Smooth muscle cell (in vitro differentiated cells): Measurements from ENCODE around the gene MAN1C1. TPM values are rescaled to one million over a fixed set of nuclear protein-coding genes. Genes with fewer than 3 reads are reported as not detected.
A peak's percentile ranks its signal among the peaks of the same experiment; 100 is the strongest.

Source experiments
- DNase-seq: peaks from one replicate; lab custom pipeline; 2025; ENCODE audit not compliant: unreplicated experiment; lab: John Stamatoyannopoulos, UW
- H2AFZ ChIP-seq: fragments of 200-600 bp; sonication (generic); 2 replicates; pipeline ENCODE4 v1.6.0; 2016; ENCODE audit warnings: antibody characterized with exemption, low read depth, mild to moderate bottlenecking
- H3F3A ChIP-seq: fragments of 200-600 bp; sonication (generic); 2 replicates; pipeline ENCODE4 v1.6.0; 2017; ENCODE audit warnings: antibody characterized with exemption, low read depth
- H3K27ac ChIP-seq: fragments of 200-600 bp; sonication (generic); 2 replicates; pipeline ENCODE4 v1.5.1; 2016; ENCODE audit warnings: low read depth, mild to moderate bottlenecking
- H3K27me3 ChIP-seq: fragments of 200-600 bp; sonication (generic); 2 replicates; pipeline ENCODE4 v1.6.1; 2016; ENCODE audit warnings: low read depth, mild to moderate bottlenecking
- H3K36me3 ChIP-seq: fragments of 200-600 bp; sonication (generic); 2 replicates; pipeline ENCODE4 v1.5.1; 2016; ENCODE audit warnings: low read depth
- H3K4me1 ChIP-seq: fragments of 200-600 bp; sonication (generic); 2 replicates; pipeline ENCODE4 v1.5.1; 2016; ENCODE audit warnings: low read depth
- H3K4me2 ChIP-seq: fragments of 200-600 bp; sonication (generic); 2 replicates; pipeline ENCODE4 v1.6.0; 2016; ENCODE audit warnings: mild to moderate bottlenecking
- H3K4me3 ChIP-seq: fragments of 200-600 bp; sonication (generic); 2 replicates; pipeline ENCODE4 v1.5.1; 2016; ENCODE audit warnings: mild to moderate bottlenecking
- H3K79me2 ChIP-seq: fragments of 200-600 bp; sonication (generic); 2 replicates; pipeline ENCODE4 v1.6.0; 2016; ENCODE audit warnings: low read depth, mild to moderate bottlenecking
- H3K9ac ChIP-seq: fragments of 200-600 bp; sonication (generic); 2 replicates; pipeline ENCODE4 v1.6.0; 2016; ENCODE audit warnings: low read depth
- H3K9me3 ChIP-seq: fragments of 200-600 bp; sonication (generic); replicated peaks from 2 replicates; pipeline ENCODE4 v1.5.1; 2016; ENCODE audit warnings: low read depth
- H4K20me1 ChIP-seq: fragments of 200-600 bp; sonication (generic); 2 replicates; pipeline ENCODE4 v1.6.0; 2016; ENCODE audit warnings: low read depth
- WGBS: methylation state at CpG from one replicate; pipeline ENCODE4 v1.1.7; 2016; ENCODE audit warnings: low lambda C conversion rate; 5-methylcytosine and 5-hydroxymethylcytosine counted together
- polyA plus RNA-seq: library from polyadenylated mRNA; unstranded; fragments of >200 nt; fragmentation: Nextera tagmentation; extraction: Ambion mirVana; gene quantifications from 2 replicates; pipeline ENCODE4 v1.2.1, GENCODE V29; 2016
- total RNA-seq: library from RNA; depleted of rRNA; stranded (reverse); fragments of >200 nt; gene quantifications from 2 replicates; pipeline ENCODE4 v1.2.3, GENCODE V29; 2014
- TF ChIP-seq, protein P1 (sequence below): fragments of 200-600 bp; sonication (generic); IDR thresholded peaks from 2 replicates; pipeline ENCODE4 v1.5.1; 2017; ENCODE audit warnings: borderline replicate concordance, mild to moderate bottlenecking, antibody characterized with exemption; ENCODE audit not compliant: insufficient read depth, poor library complexity, severe bottlenecking

MAN1C1 gene
- total and polyA plus RNA-seq, 2 experiments from 2014 or later, result 4.4 to 10.5 TPM

DNA sequence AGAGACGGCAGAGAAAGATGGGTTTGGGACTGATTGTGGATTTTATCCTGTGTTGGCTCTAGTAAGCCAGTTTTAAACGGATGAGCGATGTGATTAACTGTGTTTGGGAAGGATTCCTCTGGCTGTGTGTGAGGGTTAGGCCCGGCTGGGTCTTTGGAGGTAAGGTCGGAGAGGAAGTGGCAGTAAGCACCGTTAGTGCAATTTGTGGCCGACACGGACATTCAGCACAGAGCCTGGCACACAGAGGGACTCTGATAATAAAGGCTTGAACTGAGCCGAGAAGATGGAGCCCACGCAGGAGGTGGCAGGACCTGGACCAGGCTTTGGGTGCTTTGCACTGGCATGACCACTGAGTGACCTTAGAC is 204.5 kb downstream of the MAN1C1 start:
- no peaks in the 10 kb centered on the region for H3K9me3 ChIP-seq
- peaks cover 13% of the 10 kb centered on the region for H3K4me1 ChIP-seq
- peaks cover 36% of the 10 kb centered on the region for H4K20me1 ChIP-seq
- H3K9ac ChIP-seq, result peak overlapping the region; percentile 90
- H3K79me2 ChIP-seq, result peaks cover 40% of the 10 kb centered on the region
- 59% methylated on average over 10 of the region's 10 CpGs for WGBS
- TF ChIP-seq, protein P1, sequence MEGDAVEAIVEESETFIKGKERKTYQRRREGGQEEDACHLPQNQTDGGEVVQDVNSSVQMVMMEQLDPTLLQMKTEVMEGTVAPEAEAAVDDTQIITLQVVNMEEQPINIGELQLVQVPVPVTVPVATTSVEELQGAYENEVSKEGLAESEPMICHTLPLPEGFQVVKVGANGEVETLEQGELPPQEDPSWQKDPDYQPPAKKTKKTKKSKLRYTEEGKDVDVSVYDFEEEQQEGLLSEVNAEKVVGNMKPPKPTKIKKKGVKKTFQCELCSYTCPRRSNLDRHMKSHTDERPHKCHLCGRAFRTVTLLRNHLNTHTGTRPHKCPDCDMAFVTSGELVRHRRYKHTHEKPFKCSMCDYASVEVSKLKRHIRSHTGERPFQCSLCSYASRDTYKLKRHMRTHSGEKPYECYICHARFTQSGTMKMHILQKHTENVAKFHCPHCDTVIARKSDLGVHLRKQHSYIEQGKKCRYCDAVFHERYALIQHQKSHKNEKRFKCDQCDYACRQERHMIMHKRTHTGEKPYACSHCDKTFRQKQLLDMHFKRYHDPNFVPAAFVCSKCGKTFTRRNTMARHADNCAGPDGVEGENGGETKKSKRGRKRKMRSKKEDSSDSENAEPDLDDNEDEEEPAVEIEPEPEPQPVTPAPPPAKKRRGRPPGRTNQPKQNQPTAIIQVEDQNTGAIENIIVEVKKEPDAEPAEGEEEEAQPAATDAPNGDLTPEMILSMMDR, result no peak
- no peak overlapping the region for H2AFZ ChIP-seq
- no peak overlapping the region for H3K27ac ChIP-seq
- no peak for DNase-seq
- H3K27me3 ChIP-seq, result no peaks in the 10 kb centered on the region
- no peaks in the 10 kb centered on the region for H3K36me3 ChIP-seq
- H3K4me3 ChIP-seq, result peak overlapping the region; percentile 87
- H3F3A ChIP-seq, result peaks cover 17% of the 10 kb centered on the region
- peak overlapping the region; percentile 94 for H3K4me2 ChIP-seq

DNA sequence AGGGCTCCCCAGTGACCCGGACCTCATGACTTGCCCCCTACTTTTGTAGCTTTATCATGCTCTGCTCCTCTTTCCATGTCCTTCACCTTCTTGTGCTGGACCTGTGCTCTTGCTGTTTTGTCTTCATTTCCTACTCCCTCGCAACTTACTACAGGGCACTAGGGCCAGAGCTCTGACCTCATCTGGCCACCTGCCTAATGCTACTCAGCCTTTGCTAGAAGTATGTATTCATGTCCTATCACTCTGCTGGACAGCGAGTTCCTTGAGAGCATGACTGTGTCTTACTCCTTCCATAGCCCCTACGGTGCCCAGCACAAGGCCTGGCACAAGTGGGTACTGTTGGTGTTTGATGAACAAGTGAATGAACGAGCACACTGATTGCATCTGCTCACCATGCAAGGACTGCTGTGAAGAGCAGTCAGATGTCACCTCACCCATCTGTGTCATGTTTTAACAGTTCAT is 205.1 kb downstream of the MAN1C1 start:
- WGBS, result 97% methylated on average over 5 of the region's 5 CpGs
- peaks cover 17% of the 10 kb centered on the region for H3F3A ChIP-seq
- H3K27me3 ChIP-seq, result no peaks in the 10 kb centered on the region
- no peak overlapping the region for H2AFZ ChIP-seq
- peaks cover 13% of the 10 kb centered on the region for H3K4me1 ChIP-seq
- peaks cover 36% of the 10 kb centered on the region for H4K20me1 ChIP-seq
- no peak overlapping the region for H3K9ac ChIP-seq
- H3K9me3 ChIP-seq, result no peaks in the 10 kb centered on the region
- peaks cover 40% of the 10 kb centered on the region for H3K79me2 ChIP-seq
- no peak for DNase-seq
- no peak overlapping the region for H3K4me3 ChIP-seq
- TF ChIP-seq, protein P1, result no peak
- H3K36me3 ChIP-seq, result no peaks in the 10 kb centered on the region
- H3K4me2 ChIP-seq, result peak overlapping the region; percentile 94
- H3K27ac ChIP-seq, result no peak overlapping the region

DNA sequence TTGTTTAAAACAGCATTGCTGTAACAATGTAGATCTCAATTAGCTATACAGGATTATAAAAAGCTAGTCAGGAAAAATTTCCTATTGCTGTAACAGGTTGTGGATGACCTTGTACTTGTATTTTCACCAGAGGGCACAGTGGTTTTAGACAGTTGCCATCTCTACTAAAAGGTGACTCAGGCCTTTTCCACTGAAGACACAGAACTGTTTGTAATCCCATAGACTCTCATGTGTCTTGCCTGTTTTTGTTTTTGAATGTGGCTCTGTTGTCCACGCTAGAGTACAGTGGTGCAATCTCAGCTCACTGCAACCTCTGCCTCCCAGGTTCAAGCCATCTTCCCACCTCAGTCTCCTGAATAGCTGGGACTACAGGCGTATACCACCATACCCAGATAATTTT is 209.0 kb downstream of the MAN1C1 start:
- WGBS, result 97% methylated on average over 2 of the region's 2 CpGs
- Histone ChIP-seq H3K4me2 (no peak overlapping the region), H3K9me3 (no peaks in the 10 kb centered on the region), H3K36me3 (peaks cover 11% of the 10 kb centered on the region), H3F3A (no peaks in the 10 kb centered on the region), H3K79me2 (peaks cover 33% of the 10 kb centered on the region), H3K4me1 (peaks cover 6% of the 10 kb centered on the region), H3K27me3 (no peaks in the 10 kb centered on the region), H3K4me3 (no peak overlapping the region), H4K20me1 (peaks cover 34% of the 10 kb centered on the region), H3K9ac (no peak overlapping the region), H3K27ac (no peak overlapping the region), H2AFZ (no peak overlapping the region)
- no peak for DNase-seq
- TF ChIP-seq, protein P1, result no peak

DNA sequence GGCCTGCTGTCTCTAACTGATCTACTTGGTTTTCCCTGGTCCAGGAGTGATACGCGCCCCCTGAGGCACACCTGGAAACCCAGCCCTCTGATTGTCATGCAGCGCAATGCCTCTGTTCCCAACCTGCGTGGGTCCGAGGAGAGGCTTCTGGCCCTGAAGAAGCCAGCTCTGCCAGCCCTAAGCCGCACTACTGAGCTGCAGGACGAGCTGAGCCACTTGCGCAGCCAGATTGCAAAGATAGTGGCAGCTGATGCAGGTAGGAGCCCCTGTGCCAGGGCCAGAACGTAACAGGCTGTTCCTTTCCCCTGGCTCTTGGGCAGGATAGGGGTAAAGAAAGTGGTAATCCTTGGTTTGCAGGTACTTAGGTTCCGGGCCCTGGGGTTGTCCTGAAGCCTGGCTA is 210.0 kb downstream of the MAN1C1 start:
- TF ChIP-seq, protein P1, result no peak
- 99% methylated on average over 10 of the region's 10 CpGs for WGBS
- H4K20me1 ChIP-seq, result peaks cover 25% of the 10 kb centered on the region
- DNase-seq, result no peak
- peaks cover 19% of the 10 kb centered on the region for H3K36me3 ChIP-seq
- no peak overlapping the region for H2AFZ ChIP-seq
- H3K4me3 ChIP-seq, result no peak overlapping the region
- H3K4me1 ChIP-seq, result no peaks in the 10 kb centered on the region
- no peak overlapping the region for H3K27ac ChIP-seq
- H3K4me2 ChIP-seq, result no peak overlapping the region
- peaks cover 24% of the 10 kb centered on the region for H3K79me2 ChIP-seq
- no peaks in the 10 kb centered on the region for H3K27me3 ChIP-seq
- H3K9ac ChIP-seq, result no peak overlapping the region
- H3K9me3 ChIP-seq, result no peaks in the 10 kb centered on the region
- H3F3A ChIP-seq, result no peaks in the 10 kb centered on the region
